ENCODE measurements around the gene PLPP1.

The PLPP1 gene

GRCh38 chr5:55438998-55439397 lies 95.8 kb downstream of the PLPP1 start:
- no peak for TF ChIP-seq CTCF (IDR thresholded peaks at IDR 0.05; ENCODE audit: low read depth, low read length)
- in situ Hi-C loops (cut with HindIII; ENCODE audit: low sequenced_read_pairs) = no loop called here
- DNase-seq (ENCODE audit: low read depth, low spot score) = peak; percentile 88

GRCh38 chr5:55437859-55438206 lies 96.9 kb downstream of the PLPP1 start:
- DNase-seq (ENCODE audit: low read depth, low spot score) = no peak
- H3K4me3 ChIP-seq (ENCODE audit: low read depth, low read length) = no peak overlapping the region
- TF ChIP-seq CTCF (IDR thresholded peaks at IDR 0.05; ENCODE audit: low read depth, low read length) = no peak
- in situ Hi-C loops (cut with HindIII; ENCODE audit: low sequenced_read_pairs) = no loop called here

More at GRCh38 chr5:55438998-55439397, 95.8 kb downstream of the PLPP1 start:
- no peak overlapping the region for H3K4me3 ChIP-seq (ENCODE audit: low read depth, low read length)

DNA sequence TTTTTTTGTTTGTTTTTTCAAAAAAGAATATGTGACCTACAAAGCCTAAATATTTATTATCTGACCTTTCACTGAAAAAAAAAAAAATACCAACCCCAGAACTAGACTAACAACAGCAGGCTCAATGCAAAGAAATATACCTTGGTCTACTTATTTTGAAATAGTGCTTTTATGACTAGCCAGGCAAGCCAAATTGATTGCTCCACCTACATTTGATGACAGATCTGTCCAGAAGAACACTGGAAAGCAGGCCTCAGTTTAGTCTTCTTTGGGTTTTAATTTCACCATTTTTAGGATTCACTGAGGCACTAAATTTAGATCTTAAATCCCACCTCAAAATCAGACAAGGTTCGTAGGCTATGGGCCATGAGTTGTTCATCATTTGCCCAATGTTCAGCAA lies 97.3 kb downstream of the PLPP1 start:
- H3K4me3 ChIP-seq (ENCODE audit: low read depth, low read length) = no peak overlapping the region
- no peak for DNase-seq (ENCODE audit: low read depth, low spot score)
- no peak for TF ChIP-seq CTCF (IDR thresholded peaks at IDR 0.05; ENCODE audit: low read depth, low read length)
- in situ Hi-C loops (cut with HindIII; ENCODE audit: low sequenced_read_pairs) = no loop called here

- no peak for TF ChIP-seq CTCF (IDR thresholded peaks at IDR 0.05; ENCODE audit: low read depth, low read length)
- DNase-seq (ENCODE audit: low read depth, low spot score) = no peak
- H3K4me3 ChIP-seq (ENCODE audit: low read depth, low read length) = no peak overlapping the region
- in situ Hi-C loops (cut with HindIII; ENCODE audit: low sequenced_read_pairs) = no loop called here
Measured at GRCh38 chr5:55432549-55432948, 102.2 kb downstream of the PLPP1 start.

DNA sequence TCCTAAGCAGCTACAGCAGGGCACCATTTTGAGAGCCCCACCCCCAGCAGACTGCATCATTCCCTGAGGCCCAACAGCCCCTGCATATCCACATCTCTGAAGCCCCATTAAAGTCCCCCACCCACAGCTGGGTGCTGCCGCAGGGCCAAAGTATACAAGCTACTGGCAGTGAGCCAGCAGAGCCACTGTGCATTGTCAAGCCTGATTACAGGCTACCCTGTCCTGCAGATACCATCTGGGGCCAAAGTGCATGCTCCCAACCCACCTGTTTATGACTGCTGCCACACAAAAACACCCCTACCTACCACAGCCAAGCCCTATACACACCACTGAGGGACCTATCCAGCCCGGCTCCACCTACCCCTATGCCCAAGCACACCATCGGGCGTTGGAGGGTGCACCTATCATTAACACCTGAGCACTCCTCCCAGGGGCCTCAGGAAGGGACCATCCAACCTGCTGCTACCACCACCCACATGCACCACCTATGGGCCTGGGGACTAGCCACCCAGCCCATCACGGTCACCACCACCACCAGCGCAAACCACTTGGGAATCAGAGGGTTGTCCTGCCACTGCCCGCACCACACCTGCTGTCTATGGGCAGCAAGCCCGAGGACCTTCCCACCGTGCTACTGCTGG lies 105.0 kb downstream of the PLPP1 start:
- no peak for DNase-seq (ENCODE audit: low read depth, low spot score)
- no peak for TF ChIP-seq CTCF (IDR thresholded peaks at IDR 0.05; ENCODE audit: low read depth, low read length)
- in situ Hi-C loops (cut with HindIII; ENCODE audit: low sequenced_read_pairs) = no loop called here
- no peak overlapping the region for H3K4me3 ChIP-seq (ENCODE audit: low read depth, low read length)

DNA sequence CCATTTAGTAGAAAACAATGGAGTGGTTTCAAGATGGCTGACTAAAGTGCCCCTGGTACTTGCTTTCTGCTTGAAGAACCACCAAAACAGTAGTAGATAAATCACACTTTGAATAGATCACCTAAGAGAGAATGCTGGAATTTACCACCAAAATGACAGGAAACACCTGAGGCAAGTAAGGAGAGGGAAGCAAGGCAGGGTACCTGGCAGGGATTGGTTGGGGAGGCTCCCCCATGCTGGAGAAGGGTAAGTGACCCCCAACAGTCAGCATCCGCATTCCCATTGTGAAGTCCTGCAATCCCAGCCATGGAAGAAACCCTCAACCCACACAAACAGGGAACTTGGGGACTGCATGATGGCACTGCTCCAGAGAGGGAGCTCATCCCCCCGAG lies 105.5 kb downstream of the PLPP1 start:
- in situ Hi-C loops (cut with HindIII; ENCODE audit: low sequenced_read_pairs) = no loop called here

More for the DNA sequence above, 105.5 kb downstream of the PLPP1 start:
- no peak overlapping the region for H3K4me3 ChIP-seq (ENCODE audit: low read depth, low read length)
- no peak for DNase-seq (ENCODE audit: low read depth, low spot score)
- TF ChIP-seq CTCF (IDR thresholded peaks at IDR 0.05; ENCODE audit: low read depth, low read length) = no peak
